ENCODE results near the gene RAB27A. TPM values are rescaled to one million over a fixed set of nuclear protein-coding genes. Genes with fewer than 3 reads are reported as not detected.
A peak's percentile ranks its signal among the peaks of the same experiment; 100 is the strongest.

RAB27A gene
- total and polyA plus RNA-seq, 9 of the 15 experiments (the other 6 are each of a cell fraction or from before 2014, with no cell fraction given), result 31.5 to 171 (median 80.4) TPM

GRCh38 chr15:55289746-55290527, at the start of gene RAB27A (continued):
- TF ChIP-seq HCFC1 (IDR thresholded peaks at IDR 0.05; ENCODE audit: low read depth, low read length), result no peak
- TF ChIP-seq THRAP3 (IDR thresholded peaks at IDR 0.05; ENCODE audit: borderline replicate concordance), result no peak
- TF ChIP-seq IFI16 (CRISPR knock-in tag; IDR thresholded peaks at IDR 0.05), result no peak
- TF ChIP-seq VEZF1 (CRISPR knock-in tag; IDR thresholded peaks at IDR 0.05), result peak; percentile 91
- TF ChIP-seq STAT5B (CRISPR knock-in tag; IDR thresholded peaks at IDR 0.05), result no peak
- no peak for TF ChIP-seq USF2 (CRISPR knock-in tag; IDR thresholded peaks at IDR 0.05)
- no peak for TF ChIP-seq ZNF280B (CRISPR knock-in tag; IDR thresholded peaks at IDR 0.05)
- no peak; a peak in 1 of 4 replicates for TF ChIP-seq ARNT (IDR thresholded peaks at IDR 0.05)
- TF ChIP-seq CREB3L1 (IDR thresholded peaks at IDR 0.05; ENCODE audit: borderline replicate concordance, low read depth), result peak; percentile 50; the same call in 1 of the 2 replicates
- no peak for TF ChIP-seq ESRRA (IDR thresholded peaks at IDR 0.05; ENCODE audit: borderline replicate concordance, low read depth)
- no peak for TF ChIP-seq ZNF445 (CRISPR knock-in tag; IDR thresholded peaks at IDR 0.05; ENCODE audit: low read depth)
- TF ChIP-seq HNRNPLL (IDR thresholded peaks at IDR 0.05; ENCODE audit: low read depth, low read length, poor library complexity, severe bottlenecking), result peak; percentile 46
- no peak for TF ChIP-seq ZSCAN29 (IDR thresholded peaks at IDR 0.05)
- TF ChIP-seq ZBTB12 (CRISPR knock-in tag; IDR thresholded peaks at IDR 0.05), result no peak
- no peak for TF ChIP-seq ZNF143 (CRISPR knock-in tag; IDR thresholded peaks at IDR 0.05)
- TF ChIP-seq EWSR1 (IDR thresholded peaks at IDR 0.05; ENCODE audit: borderline replicate concordance, low read depth, partially characterized antibody), result no peak
- TF ChIP-seq TCF3 (CRISPR knock-in tag; IDR thresholded peaks at IDR 0.05), result no peak
- TF ChIP-seq PCBP1 (IDR thresholded peaks at IDR 0.05; ENCODE audit: low read depth, low read length, poor library complexity, severe bottlenecking), result no peak
- peak; percentile 69 to 92; a peak in 3 of 4 replicates for TF ChIP-seq SIN3A (IDR thresholded peaks at IDR 0.05; ENCODE audit: borderline replicate concordance in 2 of 2, control insufficient read depth in 1 of 2, low read depth in 2 of 2, low read length in 2 of 2)
- TF ChIP-seq U2AF2 (optimal IDR thresholded peaks at IDR 0.05; ENCODE audit: low read depth, low read length), result no peak
- no peak for TF ChIP-seq CHD1 (IDR thresholded peaks at IDR 0.05; ENCODE audit: low read length)
